ENCODE results near the gene MAPK11.

Gene MAPK11

GRCh38 chr22:50226063-50226874 lies 43.9 kb downstream of the MAPK11 start:
- DNase-seq (ENCODE audit: low spot score) = no peak

GRCh38 chr22:50225200-50225969 lies 44.8 kb downstream of the MAPK11 start:
- DNase-seq (ENCODE audit: low spot score) = no peak

GRCh38 chr22:50224071-50224470 lies 46.1 kb downstream of the MAPK11 start:
- no peak for DNase-seq (ENCODE audit: low spot score)

GRCh38 chr22:50222508-50222907 lies 47.7 kb downstream of the MAPK11 start:
- DNase-seq (ENCODE audit: low spot score) = no peak

GRCh38 chr22:50221410-50222300 lies 48.5 kb downstream of the MAPK11 start:
- no peak for DNase-seq (ENCODE audit: low spot score)

- no peak for DNase-seq (ENCODE audit: low spot score)
Observed at GRCh38 chr22:50220603-50221409, 49.4 kb downstream of the MAPK11 start.

- no peak for DNase-seq (ENCODE audit: low spot score)
Observed at GRCh38 chr22:50219800-50220602, 50.2 kb downstream of the MAPK11 start.

- no peak for DNase-seq (ENCODE audit: low spot score)
Observed at GRCh38 chr22:50218996-50219727, 51.0 kb downstream of the MAPK11 start.

- no peak for DNase-seq (ENCODE audit: low spot score)
Observed at GRCh38 chr22:50218153-50218995, 51.8 kb downstream of the MAPK11 start.

GRCh38 chr22:50217543-50218152 lies 52.5 kb downstream of the MAPK11 start:
- DNase-seq (ENCODE audit: low spot score) = no peak

GRCh38 chr22:50216684-50217520 lies 53.3 kb downstream of the MAPK11 start:
- DNase-seq (ENCODE audit: low spot score) = no peak

GRCh38 chr22:50216055-50216683 lies 54.0 kb downstream of the MAPK11 start:
- DNase-seq (ENCODE audit: low spot score) = no peak

GRCh38 chr22:50215297-50216054 lies 54.7 kb downstream of the MAPK11 start:
- no peak for DNase-seq (ENCODE audit: low spot score)

Data from SK-N-DZ (cell line).